ENCODE measurements around the gene ARID5B. TPM values are rescaled to one million over a fixed set of nuclear protein-coding genes. Genes with fewer than 3 reads are reported as not detected.

The ARID5B gene
- total RNA-seq, 1 donor from 2014 or later = 68.3 TPM

DNA sequence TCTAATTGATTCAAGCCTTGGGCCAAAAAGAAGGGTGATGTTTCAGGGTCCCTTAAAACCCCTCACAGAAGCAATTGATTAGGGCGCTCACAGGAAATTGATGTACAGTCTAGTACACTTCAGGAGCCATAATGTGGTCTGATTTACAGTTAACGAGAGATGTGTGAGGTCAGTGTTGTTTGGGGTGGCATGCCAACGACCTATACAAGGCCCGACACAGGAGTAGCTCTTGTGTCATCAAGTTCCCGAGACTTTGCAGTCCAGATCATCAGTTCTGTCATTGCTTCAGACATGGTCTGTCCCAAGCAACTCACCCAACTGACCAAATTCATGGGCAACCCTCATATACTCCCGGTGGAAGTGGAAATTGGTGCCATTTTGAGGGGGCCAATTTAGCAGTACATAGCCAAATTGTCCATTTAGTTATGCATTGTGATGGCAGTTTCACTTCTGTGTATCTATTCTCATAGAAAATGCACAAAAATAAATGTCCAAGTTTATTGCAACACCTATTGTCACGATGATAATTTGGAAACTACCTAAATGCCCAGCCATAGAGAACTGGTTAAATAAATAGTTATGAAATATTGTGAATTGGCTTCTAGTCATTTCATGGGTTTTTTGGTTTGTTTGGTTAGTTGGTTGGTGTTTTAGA, 18.0 kb upstream of the ARID5B start:
- no peak for DNase-seq

DNA sequence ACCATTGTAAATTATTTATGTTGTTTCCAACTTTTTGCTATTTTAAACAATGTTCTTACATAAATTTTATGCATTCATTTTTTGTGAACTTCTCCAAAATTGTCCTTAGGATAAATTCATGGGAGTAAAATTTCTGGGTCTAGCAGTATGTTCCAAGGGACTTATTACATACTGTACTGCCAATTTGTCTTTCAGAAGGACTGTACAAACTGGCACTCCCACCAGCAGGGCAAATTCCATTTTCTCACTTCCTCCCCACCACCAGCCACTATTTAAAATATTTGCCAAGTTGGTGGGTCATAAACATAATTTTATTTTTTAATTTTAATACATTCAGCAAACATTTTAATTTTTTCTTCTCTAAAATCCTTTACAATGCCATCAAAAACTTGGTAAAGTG, 13.7 kb upstream of the ARID5B start:
- no peak for DNase-seq

DNA sequence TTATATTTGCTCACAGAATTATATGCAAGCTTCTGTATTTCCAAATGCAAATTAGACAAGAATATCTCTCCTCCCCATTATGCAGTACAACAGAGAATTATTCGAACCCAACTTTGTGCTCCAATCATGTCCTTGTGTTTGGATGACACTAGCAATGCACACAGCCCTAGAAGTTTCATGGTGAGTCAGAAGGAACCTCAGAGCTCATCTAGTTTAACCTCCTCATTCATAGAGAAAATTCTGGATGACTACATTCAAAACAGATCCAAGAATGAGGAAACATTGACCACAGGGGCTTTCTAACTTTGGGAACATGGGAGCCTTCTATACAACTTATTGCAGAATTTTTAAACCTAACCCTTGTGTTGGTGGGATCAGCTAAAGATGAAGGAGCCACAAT, 12.8 kb upstream of the ARID5B start:
- DNase-seq = no peak

DNA sequence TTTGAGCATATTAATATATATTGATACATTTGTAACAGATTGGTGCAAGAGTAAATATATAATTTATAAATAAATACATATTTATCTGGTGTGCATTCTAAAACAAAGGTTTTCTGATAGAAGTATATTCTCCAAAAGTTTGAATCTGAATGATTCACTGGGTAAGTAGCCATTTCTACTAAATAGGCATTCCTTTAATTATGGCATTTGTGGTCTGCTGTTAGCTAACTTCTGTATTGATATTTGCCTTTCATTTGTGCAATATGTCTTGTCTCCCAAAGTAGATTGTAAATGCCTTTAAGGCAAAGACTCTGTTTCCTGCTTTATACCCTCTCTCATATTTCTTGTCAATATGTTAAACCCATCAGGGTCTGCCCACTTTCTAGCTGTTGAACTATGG, 11.1 kb upstream of the ARID5B start:
- no peak for DNase-seq

DNA sequence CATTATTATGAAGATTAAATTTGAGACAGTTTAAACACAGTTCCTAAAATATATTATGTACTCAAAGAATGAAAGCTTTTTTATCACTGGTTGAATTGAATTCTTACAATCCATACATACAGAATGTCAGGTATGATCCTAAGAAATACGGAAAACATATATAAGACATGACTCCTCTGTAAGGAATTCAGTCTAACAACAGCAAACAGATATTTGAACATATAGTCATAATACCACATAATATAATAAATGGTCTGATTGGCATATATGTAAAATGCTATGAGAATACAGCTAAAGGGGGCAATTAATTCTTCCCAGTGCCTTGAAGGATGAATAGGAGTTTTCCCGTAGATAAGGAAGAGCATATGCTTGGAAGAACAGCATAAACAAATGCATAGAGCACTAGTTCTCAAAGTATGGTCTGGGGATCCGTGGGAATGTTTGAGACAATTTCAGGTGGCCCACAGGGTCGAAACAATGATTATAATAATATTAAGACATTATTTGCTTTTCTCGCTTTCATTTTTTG, 10.6 kb upstream of the ARID5B start:
- no peak for DNase-seq

DNA sequence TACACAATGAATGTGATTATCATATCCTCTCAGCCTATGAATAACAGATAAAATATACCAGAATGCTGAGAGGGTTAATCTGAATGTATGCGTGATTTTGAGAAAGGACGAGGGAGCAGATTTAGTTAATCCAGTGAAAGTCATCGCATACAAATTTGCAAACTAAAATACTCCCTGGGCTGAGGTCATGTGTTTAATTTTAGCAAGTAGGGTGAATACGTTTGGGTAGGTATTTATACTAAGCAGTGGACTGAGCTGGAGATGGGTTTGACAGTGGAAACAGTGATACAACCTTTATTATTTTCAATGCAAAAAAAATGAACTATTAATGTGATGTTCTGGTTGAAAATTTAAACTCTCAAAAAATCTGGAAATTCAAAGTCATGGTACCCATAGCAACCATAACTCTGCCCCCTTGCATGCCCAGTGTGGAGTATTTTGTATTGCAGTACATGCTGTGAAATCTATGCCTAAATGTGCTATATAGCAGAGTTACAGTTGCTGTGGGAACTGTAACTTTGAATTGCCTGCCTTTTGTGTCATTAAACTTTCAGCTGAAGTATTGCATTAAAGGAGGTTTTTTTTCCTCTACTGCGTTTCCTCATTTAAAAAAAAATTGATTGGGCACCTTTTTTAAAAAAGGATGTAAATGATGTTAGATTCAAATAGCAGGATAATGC, 9.5 kb upstream of the ARID5B start:
- no peak for DNase-seq

DNA sequence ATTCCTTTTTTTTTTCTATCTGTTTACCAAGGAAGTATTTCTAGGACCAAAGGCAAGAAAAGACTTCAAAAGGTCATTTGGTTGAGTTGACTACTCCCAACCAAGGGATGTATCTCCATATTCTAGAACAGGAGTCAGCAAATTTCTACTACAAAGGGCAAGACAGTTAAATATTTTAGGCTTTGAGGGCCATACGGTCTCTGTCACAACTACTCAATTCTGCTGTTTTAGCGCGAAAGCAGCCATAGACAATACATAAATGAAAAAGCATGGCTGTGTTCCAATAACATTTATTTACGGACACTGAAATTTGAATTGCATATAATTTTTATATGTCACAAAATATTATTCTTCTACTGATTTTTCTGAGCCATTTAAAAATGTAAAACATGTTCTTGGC, 8.5 kb upstream of the ARID5B start:
- DNase-seq = no peak

DNA sequence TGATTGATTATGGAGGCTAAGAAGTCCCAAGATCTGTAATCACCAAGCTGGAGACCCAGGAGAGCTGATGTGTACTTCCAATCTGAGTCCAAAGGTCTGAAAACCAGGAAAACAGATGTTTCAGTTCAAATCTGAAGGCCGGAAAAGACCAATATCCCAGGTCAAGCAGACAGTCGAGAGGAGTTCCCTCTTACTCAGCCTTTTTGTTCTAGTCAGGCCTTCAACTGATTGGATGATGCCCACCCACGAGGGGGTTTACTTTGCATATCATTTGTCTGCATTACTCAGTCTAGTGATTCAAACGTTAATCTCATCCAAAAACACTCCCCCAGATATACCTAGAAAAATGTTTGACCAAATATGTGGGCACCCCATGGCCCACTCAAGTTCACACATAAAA, 7.4 kb upstream of the ARID5B start:
- no peak for DNase-seq

DNA sequence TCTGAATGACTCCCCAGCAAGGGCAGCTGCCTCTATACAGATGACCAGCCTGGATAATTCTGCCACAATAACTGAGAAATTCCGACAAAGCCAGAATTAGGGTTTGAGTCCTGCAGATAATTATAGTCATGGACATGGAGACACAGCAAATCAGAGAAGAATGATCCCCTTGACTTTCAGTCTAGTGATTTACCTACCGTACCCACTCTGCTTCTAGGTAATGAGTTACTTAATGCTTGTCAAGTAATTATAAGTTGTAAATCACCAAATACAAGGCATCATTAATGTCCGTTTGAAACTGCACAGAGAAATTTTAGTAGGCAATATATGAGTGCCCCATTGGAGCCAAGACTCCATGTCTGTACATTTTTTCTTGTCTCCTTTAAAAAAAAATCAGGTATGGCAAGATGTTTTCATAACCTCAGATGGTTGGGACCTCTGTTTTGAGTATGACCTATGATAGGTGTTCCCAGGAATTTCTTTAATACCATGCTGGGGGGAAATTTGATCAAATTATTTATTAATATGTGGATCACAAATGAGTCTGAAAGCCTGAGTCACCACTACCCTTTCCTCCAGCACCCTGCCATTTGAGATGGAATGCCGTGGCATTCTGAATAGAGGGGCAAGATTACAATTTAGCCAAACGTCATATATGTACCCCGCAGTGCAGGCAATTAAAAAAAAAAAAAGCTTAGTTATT, 5.5 kb upstream of the ARID5B start:
- no peak for DNase-seq

DNA sequence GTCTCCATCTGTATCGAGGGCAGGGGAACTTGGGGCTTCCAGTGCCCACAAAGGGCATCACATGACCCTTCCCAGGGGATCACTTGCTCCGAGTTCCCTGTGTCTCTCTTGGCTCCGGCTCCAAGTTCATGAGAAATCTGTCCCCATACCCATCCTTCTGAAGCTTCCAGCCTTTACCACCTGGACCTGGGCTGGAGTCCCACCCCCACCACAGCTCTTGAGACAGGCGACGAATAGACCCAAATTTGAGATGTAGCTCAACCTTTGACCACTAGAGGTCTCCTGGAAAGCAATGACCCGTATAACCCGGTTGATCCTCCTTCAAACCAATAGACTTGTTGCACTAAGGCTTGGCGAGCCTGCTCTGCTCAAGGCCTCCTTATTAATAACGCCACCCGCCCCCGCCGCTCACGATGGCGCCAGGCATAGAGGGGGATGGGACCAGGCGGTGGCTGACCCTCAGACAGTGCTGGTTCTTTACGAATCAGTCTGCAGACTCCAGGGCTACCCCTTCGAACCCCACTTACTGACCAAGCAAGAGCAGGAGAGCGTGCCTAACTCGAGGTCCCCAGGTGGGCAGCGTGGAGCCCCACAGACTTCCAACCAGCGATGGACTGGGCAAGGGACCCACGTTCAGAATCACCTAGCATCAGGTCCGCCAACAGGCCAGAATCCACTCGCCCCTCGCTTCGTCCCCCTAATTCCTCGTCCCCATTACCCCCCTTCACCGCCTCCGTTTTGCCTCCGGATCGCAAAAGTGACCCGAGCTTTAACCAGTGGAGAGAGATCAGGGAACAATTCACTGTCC, 4.4 kb upstream of the ARID5B start:
- DNase-seq = no peak

DNA sequence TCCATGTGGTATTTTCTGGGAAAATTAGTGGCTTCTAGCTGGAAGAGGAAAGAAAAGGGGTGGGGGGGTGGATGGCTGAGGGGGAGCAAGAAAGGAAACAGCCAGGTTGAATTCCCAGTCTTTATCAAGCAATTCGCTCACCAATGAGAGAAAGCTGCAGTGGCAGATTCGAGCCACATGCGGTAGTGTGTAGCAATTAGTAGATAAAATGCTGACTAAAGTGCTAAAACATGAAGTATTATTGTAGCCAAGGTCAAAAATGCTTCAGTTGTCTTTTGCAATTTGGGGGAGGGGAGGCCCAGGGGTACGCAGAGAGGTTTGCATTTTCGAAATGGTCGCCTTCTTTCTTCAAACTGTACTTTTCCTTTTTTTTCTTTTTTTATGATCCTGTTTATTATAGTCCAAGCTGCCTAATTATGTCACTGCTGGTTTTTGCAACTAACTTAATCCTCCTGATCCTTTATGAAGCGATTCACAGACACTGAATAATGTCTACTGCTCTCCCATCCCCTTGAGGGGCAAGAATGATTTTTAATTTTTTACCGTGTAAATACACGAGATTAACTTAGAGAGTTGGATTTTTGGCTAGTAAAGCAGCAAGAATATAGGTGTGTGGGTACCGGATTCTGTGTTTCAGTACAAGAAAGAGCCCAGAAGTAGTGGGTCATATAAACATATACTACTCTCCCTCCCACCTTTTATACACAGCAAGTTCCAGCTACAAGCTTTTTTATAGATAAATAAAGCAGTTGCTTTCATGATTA, 3.6 kb upstream of the ARID5B start:
- DNase-seq = no peak

DNA sequence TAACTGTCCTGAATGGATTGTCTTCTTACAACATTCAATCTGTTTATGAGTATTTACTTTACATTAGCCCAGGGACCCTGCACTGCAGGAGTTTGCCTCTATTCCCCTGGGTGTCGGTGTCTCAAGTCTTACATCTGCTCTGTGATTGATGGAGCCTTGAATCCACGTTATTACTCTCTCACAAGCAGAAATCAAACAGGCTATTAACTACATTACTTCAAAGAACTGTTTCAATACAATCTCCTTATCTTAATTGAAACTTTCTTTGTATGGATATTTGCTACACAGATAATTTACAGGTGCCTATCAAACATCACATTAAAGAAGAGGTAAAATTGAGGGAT, 3.1 kb upstream of the ARID5B start:
- DNase-seq = no peak

DNA sequence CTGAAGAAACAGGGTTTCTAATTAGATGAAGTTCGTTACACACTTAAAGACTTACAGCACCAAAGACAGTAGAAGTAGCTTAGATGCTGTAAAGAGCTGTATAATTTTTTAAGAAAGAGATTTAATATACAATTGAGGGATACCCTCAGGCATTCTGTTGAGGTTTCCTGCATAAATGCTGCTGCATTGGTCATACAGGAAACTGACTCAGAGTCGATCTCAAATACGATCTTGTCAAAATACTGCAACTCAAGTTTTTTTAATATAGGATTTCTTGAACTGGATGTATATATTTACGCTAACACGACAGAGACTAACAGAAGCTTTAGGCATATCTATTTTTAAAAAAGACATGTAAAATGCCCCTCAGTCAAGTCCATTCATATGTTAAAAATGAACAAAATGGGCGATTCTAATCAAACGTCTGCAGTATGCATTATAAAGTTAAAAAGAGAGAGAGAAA, 2.4 kb upstream of the ARID5B start:
- DNase-seq = no peak

DNA sequence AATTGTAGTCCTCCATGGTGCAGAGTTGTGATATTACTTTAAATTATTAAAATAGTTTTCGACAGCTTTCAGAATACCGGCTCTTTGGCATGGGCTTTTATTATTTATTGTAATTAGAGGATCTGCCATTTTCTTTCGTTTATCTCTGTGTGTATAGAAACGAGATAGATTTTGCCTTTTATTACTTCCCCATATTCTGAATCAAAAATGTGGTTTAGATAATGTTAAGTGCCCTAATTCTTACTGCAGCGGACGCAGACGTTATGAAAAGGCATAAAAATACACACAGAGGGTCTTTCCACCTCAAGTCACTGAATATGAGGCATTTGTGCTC, 1.9 kb upstream of the ARID5B start:
- no peak for DNase-seq

DNA sequence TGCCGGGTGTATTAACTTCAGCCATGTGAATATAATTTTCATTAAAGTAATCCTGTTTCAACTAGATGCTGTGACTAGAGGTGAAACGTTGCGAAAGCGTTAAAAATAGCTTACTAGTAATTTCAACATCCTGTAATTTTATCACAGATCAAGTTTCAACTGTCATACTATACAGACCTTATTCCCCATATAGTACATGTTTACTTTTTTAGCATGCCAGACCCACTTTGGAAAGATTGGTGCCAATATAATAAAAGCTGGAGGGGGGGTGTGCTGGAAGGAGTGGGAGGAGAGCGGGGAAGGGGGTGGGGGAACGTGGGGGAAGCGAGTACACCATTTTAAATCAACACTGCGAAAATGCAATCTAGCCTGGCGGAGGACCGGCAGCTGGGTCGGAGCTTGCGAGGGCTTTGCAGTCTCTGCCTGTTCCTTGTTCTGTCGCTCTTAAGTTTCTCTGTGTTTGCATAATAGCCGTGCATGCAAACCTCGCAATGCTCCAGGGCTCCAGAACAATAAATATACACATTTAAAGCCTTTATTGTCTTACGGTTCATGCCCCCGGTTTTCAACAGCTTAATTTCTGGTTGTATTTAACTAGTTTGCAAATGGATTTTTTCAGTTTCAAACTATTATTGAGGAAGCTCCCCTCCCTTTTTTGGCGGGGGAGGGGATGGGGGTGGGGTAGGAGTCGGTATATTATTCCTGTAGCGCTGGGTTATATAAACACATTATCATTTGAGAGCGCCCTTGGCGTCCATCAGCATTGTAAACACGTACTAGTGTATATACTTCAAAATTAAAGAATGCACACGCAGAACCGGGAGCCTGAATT, 1.3 kb upstream of the ARID5B start:
- peak; percentile 85 for DNase-seq

DNA sequence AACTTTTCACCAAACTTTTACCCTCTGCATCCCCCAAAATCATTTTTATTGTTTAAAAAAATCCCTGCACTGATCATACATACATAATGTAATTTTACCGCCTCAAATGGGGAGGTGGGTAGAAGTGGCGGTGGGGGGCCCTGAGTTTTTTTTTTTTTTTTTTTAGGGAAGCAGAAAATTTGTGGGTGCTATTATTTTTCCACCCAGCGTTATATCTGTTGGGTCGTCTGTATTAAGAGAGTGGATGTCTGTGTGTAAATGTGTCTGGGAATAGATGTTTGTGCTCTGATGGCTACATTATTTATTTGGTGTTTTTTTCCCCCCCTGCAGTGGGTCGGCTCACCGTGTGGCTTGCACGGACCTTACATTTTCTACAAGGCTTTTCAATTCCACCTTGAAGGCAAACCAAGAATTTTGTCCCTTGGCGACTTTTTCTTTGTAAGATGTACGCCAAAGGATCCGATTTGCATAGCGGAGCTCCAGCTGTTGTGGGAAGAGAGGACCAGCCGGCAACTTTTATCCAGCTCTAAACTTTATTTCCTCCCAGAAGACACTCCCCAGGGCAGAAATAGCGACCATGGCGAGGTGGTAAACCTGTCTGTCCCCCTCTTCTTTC, 438 bp downstream of the ARID5B start:
- DNase-seq = peak; percentile 72

DNA sequence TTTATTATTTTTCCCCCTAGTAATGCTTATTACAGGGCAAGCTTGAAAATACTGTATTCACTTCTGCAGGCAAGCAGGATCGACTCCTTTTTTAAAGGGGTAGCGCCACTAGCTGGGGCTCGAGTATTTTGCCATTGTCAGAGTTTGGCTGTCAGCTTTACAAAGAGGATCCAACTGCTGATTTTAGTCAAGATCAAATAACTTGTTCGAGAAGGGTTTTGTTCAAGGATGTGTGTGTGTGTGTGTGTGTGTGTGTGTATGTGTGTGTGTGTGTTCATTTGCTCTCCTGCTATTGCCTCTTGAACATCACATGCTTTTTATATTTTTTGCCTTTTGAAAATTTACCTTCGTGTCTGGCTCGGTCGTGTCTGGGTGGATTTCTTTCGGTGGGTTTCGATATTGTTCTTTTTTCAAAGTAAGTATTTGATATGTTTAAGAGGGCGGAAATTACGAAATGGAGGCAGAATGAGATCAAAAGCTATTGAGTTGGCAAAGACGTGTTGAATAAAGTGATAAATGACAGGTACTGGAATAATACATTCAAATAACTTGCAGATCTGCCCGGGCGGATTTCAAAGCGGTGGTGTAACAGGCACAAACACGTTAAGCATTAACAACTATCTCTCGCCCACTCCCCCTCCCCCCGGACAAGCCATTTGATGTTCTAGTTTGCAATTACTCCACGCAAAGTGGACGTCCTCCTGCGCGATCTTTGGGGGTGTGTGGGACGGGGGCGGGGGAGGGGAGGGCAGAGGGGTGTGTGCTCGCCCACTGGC, 1.1 kb downstream of the ARID5B start:
- peak; percentile 91 for DNase-seq

DNA sequence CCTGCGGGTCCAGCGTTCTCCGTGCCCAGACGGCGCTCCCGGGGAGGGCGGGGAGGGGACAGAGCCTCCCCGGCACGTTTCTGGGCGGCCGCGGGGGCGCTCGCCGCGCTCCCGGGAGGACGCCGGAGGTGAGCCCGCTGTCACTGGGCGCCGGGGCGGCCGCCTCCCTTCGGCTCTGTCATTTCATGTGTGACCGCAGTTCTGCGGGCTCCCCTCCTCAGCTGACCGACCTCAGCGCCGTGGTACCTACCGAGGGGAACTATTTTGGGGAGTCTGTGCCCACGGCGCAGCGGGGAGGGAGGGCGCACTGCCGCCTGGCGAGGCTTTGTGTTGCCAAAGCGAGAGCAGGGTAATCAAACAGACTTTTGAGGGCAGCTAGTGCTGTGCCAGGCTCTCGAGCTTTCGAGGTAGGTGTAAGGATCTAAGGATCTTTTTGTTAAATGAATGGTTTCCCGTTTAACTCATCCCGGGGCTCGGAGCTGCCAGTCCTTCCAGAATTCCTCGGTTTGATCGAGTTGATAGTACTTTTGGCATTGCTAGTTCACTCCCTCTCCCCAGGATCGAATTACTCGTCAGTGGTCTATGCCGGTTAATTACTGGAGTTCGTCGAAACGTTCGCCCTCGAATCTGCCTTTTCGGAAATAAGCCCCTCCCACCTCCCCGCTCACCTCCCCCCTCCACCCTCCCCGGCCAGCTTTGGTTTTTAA, 1.9 kb downstream of the ARID5B start:
- peak; percentile 82 for DNase-seq

DNA sequence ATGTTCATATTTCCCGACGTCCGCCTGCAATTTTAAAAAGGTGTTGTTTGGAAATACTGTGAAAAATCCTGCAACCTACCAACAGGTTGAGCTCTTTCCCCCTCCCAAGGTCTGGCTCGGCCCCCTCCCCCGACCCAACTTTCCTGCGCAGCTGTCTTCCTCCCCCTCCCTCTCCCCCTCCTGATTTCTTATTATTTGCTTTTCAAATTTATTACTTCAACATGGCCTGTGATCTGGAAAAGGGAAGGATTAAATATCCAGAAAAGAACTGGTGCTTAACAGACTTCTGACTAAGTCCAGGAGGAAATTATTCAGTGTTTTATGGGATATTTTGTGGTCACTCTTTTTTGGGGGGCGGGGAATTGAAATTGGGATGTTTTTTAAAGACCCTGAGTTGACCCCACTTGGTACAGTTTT, 2.4 kb downstream of the ARID5B start:
- DNase-seq = peak; percentile 68

Measured in skin of body (tissue), 2 donors.